ENCODE data around the gene METTL17. TPM values are rescaled to one million over a fixed set of nuclear protein-coding genes. Genes with fewer than 3 reads are reported as not detected.

The METTL17 gene
- total and polyA plus RNA-seq, 2 of the 13 experiments (the other 11 are each of a cell fraction or from before 2014, with no cell fraction given), result 122 to 199 TPM

- TF ChIP-seq DRAP1 (CRISPR knock-in tag; IDR thresholded peaks at IDR 0.05), result peak; percentile 39; the same call in 1 of the 2 replicates
- TF ChIP-seq ZC3H4 (CRISPR knock-in tag; IDR thresholded peaks at IDR 0.05; ENCODE audit: borderline replicate concordance), result peak; percentile 14; the same call in 1 of the 2 replicates
- peak; percentile 92 for TF ChIP-seq ZNF124 (CRISPR knock-in tag; IDR thresholded peaks at IDR 0.05)
- no peak for TF ChIP-seq ZNF607 (CRISPR knock-in tag; IDR thresholded peaks at IDR 0.05; ENCODE audit: borderline replicate concordance)
- peak; percentile 55; the same call in 1 of the 2 replicates for TF ChIP-seq SMAD3 (CRISPR knock-in tag; IDR thresholded peaks at IDR 0.05)
- TF ChIP-seq LCORL (IDR thresholded peaks at IDR 0.05), result no peak
- peak; percentile 83 for TF ChIP-seq LCORL (CRISPR knock-in tag; IDR thresholded peaks at IDR 0.05)
- peak; percentile 61 for TF ChIP-seq ATF2 (CRISPR knock-in tag; IDR thresholded peaks at IDR 0.05)
- TF ChIP-seq ARID4A (CRISPR knock-in tag; IDR thresholded peaks at IDR 0.05; ENCODE audit: borderline replicate concordance), result peak; percentile 59; the same call in 1 of the 2 replicates
- peak; percentile 99 for TF ChIP-seq RAD21 (CRISPR knock-in tag; IDR thresholded peaks at IDR 0.05)
- TF ChIP-seq HNF4A (CRISPR knock-in tag; IDR thresholded peaks at IDR 0.05), result peak; percentile 69; the same call in 1 of the 2 replicates
- TF ChIP-seq ELF1 (CRISPR knock-in tag; IDR thresholded peaks at IDR 0.05), result peak; percentile 43; the same call in 1 of the 2 replicates
- no peak for TF ChIP-seq NFRKB (IDR thresholded peaks at IDR 0.05)
- no peak for TF ChIP-seq ZNF143 (CRISPR knock-in tag; IDR thresholded peaks at IDR 0.05)
- 0 out of 2 replicates have a peak, but pooled peaks have one; percentile 53 for TF ChIP-seq NCOA1 (CRISPR knock-in tag; IDR thresholded peaks at IDR 0.05)
- no peak for TF ChIP-seq ZNF17 (CRISPR knock-in tag; IDR thresholded peaks at IDR 0.05)
- no peak for TF ChIP-seq ZBTB49 (CRISPR knock-in tag; IDR thresholded peaks at IDR 0.05; ENCODE audit: borderline replicate concordance)
- TF ChIP-seq NKX3-1 (CRISPR knock-in tag; IDR thresholded peaks at IDR 0.05), result no peak
- TF ChIP-seq SOX5 (CRISPR knock-in tag; IDR thresholded peaks at IDR 0.05; ENCODE audit: borderline replicate concordance), result 0 out of 2 replicates have a peak, but pooled peaks have one; percentile 21
- peak; percentile 53; the same call in 1 of the 2 replicates for TF ChIP-seq ZNF652 (CRISPR knock-in tag; IDR thresholded peaks at IDR 0.05; ENCODE audit: borderline replicate concordance, low read depth)
- TF ChIP-seq ZSCAN20 (CRISPR knock-in tag; IDR thresholded peaks at IDR 0.05; ENCODE audit: borderline replicate concordance), result no peak
- no peak for TF ChIP-seq MTF1 (CRISPR knock-in tag; IDR thresholded peaks at IDR 0.05)
- TF ChIP-seq ZNF326 (CRISPR knock-in tag; IDR thresholded peaks at IDR 0.05; ENCODE audit: borderline replicate concordance), result no peak
- TF ChIP-seq HNF4G (IDR thresholded peaks at IDR 0.05; ENCODE audit: borderline replicate concordance, low read depth, low read length), result no peak
- peak; percentile 80 for TF ChIP-seq HNF4G (CRISPR knock-in tag; IDR thresholded peaks at IDR 0.05; ENCODE audit: borderline replicate concordance, low read depth)
Measured at GRCh38 chr14:21014761-21015190, 25.0 kb downstream of the METTL17 start (continued).

Measured in HepG2 (cell line).